Right atrium auricular region (tissue), 2 donors: ENCODE data around the gene EMP1. TPM values are rescaled to one million over a fixed set of nuclear protein-coding genes. Genes with fewer than 3 reads are reported as not detected.
A peak's percentile ranks its signal among the peaks of the same experiment; 100 is the strongest.

Source experiments
- DNase-seq: peaks from one replicate; pipeline ENCODE4 v3.0.0-alpha.2; 2019; ENCODE audit warnings: low spot score
- H3K27ac ChIP-seq, 2 donors: fragments of 200-600 bp; sonication (generic); 1 replicate in 1 of 2; 2 replicates in 1 of 2; pipeline ENCODE4 v1.5.1; 2016 to 2019
- H3K27me3 ChIP-seq, 2 donors: fragments of 200-600 bp; sonication (generic); one replicate each; pipeline versions ENCODE4 v1.5.1 to v1.6.0; 2017 to 2019
- H3K36me3 ChIP-seq: fragments of 200-600 bp; sonication (generic); one replicate; pipeline ENCODE4 v1.5.1; 2016
- H3K4me1 ChIP-seq, 2 donors: fragments of 200-600 bp; sonication (generic); one replicate each; pipeline versions ENCODE4 v1.5.1 to v1.6.0; 2017 to 2019
- H3K4me3 ChIP-seq, 2 donors: fragments of 200-600 bp; sonication (generic); 1 replicate in 1 of 2; 2 replicates in 1 of 2; pipeline ENCODE4 v1.5.1; 2017 to 2019; ENCODE audit warnings: mild to moderate bottlenecking in 1 of 2, moderate library complexity in 1 of 2
- H3K9me3 ChIP-seq, 2 donors: fragments of 200-600 bp; sonication (generic); one replicate each; pipeline ENCODE4 v1.5.1; 2019
- total RNA-seq, 2 donors: library from RNA; depleted of rRNA; stranded (reverse); fragments of >200 nt; gene quantifications; one replicate each; pipeline ENCODE4 v1.1.0, GENCODE V29; 2016
- TF ChIP-seq, protein P1 (sequence below), 2 donors: fragments of 200-600 bp; sonication (generic); IDR thresholded peaks; one replicate each; pipeline ENCODE4 v1.5.1; 2019; ENCODE audit warnings: antibody characterized with exemption in 2 of 2

Gene EMP1
- total RNA-seq, 2 donors from 2014 or later: 188 to 208 TPM

DNA sequence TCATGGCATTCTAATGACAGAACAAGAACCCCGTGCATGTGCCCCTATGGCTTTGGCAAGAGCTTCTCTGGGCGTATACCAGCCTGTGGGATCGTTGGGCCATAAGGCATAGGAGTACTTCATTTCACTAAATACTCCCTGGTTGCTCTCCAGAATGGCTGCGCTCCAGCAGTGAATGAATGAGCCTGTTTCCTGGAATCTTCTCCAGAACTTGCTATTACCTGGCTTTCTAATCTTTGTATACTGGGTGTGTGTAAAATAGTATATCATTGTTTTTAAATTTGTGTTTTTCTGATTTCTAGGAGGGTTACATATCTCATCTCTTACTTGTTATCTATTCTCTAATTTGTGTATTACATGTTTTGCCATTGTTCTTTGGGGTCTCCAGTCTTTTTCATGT is 28.6 kb upstream of the EMP1 start:
- DNase-seq: no peak
- TF ChIP-seq, protein P1, sequence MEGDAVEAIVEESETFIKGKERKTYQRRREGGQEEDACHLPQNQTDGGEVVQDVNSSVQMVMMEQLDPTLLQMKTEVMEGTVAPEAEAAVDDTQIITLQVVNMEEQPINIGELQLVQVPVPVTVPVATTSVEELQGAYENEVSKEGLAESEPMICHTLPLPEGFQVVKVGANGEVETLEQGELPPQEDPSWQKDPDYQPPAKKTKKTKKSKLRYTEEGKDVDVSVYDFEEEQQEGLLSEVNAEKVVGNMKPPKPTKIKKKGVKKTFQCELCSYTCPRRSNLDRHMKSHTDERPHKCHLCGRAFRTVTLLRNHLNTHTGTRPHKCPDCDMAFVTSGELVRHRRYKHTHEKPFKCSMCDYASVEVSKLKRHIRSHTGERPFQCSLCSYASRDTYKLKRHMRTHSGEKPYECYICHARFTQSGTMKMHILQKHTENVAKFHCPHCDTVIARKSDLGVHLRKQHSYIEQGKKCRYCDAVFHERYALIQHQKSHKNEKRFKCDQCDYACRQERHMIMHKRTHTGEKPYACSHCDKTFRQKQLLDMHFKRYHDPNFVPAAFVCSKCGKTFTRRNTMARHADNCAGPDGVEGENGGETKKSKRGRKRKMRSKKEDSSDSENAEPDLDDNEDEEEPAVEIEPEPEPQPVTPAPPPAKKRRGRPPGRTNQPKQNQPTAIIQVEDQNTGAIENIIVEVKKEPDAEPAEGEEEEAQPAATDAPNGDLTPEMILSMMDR (IDR thresholded peaks at IDR 0.05): no peak
- Histone ChIP-seq H3K4me1 (peaks cover 0 to 26% of the 10 kb centered on the region in 2 donors), H3K4me3 (no peak overlapping the region), H3K27ac (no peak overlapping the region), H3K9me3 (no peaks in the 10 kb centered on the region), H3K27me3 (no peaks in the 10 kb centered on the region), H3K36me3 (no peaks in the 10 kb centered on the region)

DNA sequence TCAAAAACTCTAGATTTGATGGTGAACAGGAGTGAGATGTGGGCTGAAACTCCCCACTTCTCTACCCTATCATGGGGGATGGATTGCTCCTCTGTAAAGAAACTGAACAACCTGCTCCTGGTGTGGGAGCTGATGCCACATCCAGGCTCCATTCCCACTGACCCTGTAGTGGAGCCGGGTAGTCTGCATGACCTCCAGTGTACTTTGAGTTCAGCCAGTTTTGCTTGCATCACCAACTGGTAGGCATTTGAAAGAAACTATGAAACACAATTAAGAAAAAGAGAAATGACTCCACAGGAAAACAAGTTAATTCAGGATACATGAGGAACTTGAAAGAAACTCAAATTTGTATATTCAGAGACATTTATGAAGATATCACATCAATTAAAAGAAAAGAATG is 27.3 kb upstream of the EMP1 start:
- H3K4me1 ChIP-seq: peaks cover 0 to 39% of the 10 kb centered on the region in 2 donors
- TF ChIP-seq, protein P1 (IDR thresholded peaks at IDR 0.05): no peak
- no peak overlapping the region for H3K27ac ChIP-seq
- DNase-seq: no peak
- no peaks in the 10 kb centered on the region for H3K36me3 ChIP-seq
- H3K27me3 ChIP-seq: no peaks in the 10 kb centered on the region
- H3K4me3 ChIP-seq: no peak overlapping the region
- H3K9me3 ChIP-seq: no peaks in the 10 kb centered on the region

DNA sequence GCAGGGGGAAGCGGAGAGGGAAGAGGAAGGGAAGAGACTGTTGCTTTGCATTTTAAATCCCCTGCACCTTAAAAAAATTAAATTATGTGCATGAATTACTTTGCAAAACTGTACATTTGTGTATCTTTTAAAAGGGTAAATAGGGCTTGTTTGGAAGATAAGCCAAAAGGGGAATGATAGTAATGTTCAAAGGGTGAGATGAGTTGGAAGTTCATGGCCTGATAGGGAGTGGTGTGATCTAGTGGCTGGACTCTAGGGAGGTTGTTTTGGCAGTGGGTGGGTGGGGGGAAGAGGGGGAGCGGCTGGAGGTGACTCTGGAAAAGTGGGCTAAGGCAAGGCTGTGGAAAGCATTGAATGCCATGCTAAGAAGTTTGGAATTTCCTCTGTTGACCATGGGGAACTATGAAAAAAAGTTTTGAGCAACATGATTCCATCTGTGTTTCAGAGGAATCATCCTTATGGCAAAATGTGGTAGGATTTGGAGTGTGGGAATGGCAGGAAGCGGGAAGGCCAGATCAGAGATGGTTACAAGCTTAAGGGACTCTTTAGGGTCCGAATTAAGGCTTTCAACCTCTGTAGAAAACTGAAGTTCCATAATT is 25.5 kb upstream of the EMP1 start:
- H3K36me3 ChIP-seq: no peaks in the 10 kb centered on the region
- no peak for DNase-seq
- no peaks in the 10 kb centered on the region for H3K9me3 ChIP-seq
- peaks cover 0 to 32% of the 10 kb centered on the region in 2 donors for H3K4me1 ChIP-seq
- H3K4me3 ChIP-seq: no peak overlapping the region
- TF ChIP-seq, protein P1 (IDR thresholded peaks at IDR 0.05): no peak
- H3K27me3 ChIP-seq: no peaks in the 10 kb centered on the region
- peak overlapping the region in 1 of 2 donors; percentile 75 for H3K27ac ChIP-seq

DNA sequence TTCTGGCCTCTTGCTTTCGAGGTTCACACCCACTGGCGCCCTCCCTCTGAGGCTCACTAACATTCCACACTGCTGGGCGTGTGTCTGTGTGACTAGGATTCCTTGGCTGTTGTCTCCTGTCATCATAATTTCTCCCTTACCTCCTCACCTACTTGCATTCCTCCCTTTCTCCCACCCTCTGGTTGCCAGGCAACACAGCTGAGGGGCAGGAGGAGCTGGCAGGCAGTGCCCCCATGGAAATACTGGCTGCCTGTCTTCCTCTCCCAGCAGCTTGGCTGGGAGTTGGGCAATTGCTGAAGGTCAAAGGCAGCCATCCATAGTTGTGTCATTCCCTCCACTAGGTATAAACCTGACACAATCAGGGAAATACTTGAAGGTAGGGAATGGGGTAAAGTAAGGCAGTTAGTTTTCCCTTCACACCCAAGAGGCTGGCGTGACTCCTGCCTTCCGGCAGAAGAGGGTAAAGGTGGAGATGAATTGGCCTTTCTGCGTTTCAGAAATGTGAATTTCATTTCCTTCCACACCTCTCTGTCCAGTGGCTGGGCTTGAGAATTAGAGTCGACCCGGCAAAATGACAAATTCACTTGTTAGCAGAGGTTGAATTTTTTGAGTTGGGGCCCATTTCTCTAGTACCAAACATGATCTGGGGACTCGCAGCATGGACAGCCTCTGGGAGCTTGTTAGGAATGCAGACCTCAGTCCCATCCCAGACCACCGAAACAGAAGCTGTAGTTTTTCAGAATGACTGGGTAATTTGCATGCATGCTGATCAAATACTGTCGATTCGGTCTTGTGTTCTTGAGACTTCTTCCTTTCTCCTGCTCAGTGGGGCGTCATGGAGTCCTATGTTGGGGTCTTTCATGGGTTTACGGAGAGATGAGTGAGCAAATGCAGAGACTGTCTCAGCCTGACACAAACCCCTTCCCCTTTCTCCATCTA is 24.3 kb upstream of the EMP1 start:
- Histone ChIP-seq H3K36me3 (no peaks in the 10 kb centered on the region), H3K4me3 (no peak overlapping the region), H3K27me3 (no peaks in the 10 kb centered on the region), H3K27ac (peak overlapping the region in 1 of 2 donors; percentile 75), H3K9me3 (no peaks in the 10 kb centered on the region), H3K4me1 (peaks cover 0 to 32% of the 10 kb centered on the region in 2 donors)
- TF ChIP-seq, protein P1 (IDR thresholded peaks at IDR 0.05): no peak
- no peak for DNase-seq

DNA sequence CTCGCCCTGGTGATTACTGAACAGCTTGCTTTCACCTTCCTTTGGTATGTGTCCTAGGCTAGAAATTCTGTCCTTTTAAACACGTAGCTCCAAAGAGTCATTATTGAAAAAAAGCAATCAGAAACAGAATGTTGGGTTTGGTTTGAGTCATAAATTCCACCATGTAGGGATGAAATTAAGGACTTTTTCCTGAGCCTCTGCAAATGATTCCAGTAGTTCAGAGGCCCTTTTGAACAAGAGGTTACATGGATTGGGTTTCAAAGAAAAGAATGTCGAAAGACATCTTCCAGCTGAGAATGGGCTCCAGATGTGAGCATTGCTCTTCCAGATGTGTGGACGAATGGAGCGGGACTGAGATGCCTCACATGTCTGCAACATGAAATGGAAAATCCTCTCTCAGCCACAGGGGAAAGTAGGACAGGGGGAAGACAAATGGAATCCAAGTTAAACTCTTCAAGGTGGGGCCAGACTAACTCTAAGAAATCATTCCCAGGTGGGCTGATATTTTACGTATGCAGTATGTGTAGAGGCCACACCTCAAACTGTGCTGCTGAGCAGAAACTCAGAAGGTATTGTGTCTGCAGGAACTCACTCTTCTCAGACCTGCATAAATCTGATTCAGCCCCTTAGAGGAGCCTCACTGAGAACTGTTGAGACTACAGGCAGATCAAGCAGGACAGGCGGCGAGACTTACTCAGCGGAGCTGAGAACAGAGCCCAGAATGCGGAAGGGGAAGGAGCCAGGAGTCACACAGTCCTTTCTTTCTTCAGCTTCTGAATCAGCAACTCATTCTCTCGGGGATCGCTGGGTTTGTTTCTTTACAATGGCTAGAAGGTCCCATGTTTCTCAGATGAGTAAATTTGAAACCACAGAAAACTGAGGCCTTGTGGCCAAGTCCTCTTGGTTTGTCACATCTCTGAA is 23.3 kb upstream of the EMP1 start:
- Histone ChIP-seq H3K4me1 (peaks cover 0 to 38% of the 10 kb centered on the region in 2 donors), H3K4me3 (no peak overlapping the region), H3K27me3 (no peaks in the 10 kb centered on the region), H3K36me3 (no peaks in the 10 kb centered on the region), H3K27ac (peak overlapping the region; percentile 36 to 75), H3K9me3 (no peaks in the 10 kb centered on the region)
- TF ChIP-seq, protein P1 (IDR thresholded peaks at IDR 0.05): no peak
- DNase-seq: peak; percentile 89
